SKM-1 treated with dmso at 0.1 percent for 144 hours (cell line): ENCODE results near the gene MAPK11.
A peak's percentile ranks its signal among the peaks of the same experiment; 100 is the strongest.

Source experiments
- DNase-seq: peaks from one replicate; lab custom pipeline; 2025; ENCODE audit not compliant: unreplicated experiment; lab: John Stamatoyannopoulos, UW

The MAPK11 gene

DNA sequence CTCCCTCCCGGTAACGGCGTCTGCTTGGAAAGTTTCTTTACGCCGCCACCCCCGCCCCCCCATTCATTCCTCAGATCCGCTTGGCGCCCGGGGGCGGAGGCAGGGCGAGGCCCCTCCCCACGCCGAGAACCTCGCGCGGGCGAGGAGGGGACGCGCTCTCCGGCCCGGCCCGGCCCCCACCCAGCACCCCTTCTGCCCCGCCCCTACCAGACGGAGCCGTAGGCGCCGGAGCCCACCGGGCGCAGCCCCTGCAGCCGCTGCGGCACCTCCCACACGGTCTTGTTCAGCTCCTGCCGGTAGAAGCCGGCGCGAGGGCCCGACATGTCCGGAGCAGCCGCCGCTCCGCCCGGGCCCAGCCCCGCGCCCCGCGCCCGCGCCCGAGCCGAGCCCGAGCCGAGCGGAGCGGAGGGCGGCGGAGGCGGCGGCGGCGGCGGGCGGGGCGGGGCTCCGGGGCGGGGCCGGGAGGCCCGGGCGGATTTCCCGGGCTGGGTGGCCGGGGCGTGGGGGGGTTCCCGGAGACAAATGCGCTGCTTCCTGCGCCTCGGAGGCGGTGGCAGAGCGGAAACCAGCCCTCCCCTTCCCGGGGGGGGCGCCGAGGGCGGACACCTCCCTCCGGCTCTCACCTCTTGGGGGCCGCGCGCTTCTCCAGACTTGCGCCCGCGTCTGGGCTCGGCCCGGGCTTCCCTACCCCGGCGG lies at the start of gene MAPK11:
Gene MAPK11, minus strand, starts transcription at position 411 of the 696 bp plus-strand sequence. Its CDS starts 88 bp downstream, at position 323.
- peak; percentile 29 for DNase-seq

DNA sequence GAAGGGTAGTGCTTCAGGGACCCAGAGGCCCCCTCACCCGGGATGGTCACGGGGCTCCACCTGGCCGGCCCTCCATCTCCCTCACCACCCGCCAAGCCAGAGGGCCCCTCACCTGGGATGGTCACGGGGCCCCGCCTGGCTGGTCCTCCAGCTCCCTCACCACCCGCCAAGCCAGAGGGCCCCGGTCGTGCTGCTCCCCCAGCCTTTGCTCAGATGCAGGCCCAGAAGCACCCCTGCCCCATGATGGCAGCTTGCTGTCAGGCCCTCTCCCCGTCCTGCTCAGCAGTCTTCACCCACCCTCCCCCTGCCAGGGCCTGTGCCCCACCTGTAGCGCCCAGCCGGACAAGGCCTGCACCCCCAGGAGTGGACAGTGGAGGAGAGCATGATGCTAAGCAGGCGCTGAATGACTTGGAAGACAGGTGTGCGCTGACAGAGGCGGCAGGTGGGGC lies 49.3 kb upstream of the MAPK11 start:
- no peak for DNase-seq

DNA sequence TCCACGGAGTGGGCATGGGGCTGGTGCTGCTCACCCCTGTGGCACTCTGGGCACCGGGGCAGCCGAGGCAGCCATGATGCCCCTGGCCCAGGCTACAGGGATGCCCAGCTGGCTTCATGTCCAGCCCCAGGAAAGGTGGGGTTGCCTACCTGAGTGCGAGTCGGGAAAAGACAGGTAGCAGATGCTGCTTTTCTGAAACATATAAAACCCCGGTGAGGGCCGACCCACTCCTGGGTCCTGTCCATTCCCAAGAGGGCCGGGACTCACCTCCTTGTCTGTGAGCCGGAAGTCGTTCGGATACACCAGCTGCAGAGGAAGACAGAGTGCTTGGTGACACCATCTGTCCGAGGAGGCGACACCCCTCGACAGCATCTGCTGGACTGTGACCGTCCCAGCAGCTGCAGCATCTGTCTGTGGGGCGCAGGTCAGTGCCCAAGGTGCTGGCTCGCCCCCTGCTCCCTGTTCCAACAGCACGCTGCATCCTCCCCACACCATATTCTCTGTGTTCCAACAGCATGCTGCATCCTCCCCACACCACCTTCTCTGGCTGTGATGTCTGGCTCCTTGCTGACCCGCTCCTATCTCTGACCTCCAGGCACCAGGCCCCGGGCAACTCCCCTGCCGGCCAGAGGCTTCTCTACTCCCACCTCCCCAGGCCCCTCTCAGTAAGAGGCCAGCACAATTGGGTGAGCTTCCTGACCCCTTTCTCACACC lies 48.7 kb upstream of the MAPK11 start:
- DNase-seq: no peak

DNA sequence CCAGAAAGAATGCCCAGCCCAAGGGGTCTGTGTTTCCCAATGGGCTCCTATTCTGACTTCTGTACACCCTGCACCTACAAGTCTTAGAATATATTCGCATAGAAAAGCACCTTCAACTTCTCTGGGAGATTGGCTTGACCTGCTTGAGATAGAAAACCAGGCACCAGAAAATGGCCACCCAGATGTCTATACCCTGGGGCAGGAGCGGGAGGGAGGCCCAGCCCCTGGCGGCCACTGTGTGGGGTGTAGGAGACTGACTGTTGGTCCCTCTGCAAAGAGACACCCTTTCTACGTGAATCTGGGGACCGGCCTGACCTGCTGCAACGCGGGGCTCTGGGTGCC lies 48.1 kb upstream of the MAPK11 start:
- DNase-seq: no peak

DNA sequence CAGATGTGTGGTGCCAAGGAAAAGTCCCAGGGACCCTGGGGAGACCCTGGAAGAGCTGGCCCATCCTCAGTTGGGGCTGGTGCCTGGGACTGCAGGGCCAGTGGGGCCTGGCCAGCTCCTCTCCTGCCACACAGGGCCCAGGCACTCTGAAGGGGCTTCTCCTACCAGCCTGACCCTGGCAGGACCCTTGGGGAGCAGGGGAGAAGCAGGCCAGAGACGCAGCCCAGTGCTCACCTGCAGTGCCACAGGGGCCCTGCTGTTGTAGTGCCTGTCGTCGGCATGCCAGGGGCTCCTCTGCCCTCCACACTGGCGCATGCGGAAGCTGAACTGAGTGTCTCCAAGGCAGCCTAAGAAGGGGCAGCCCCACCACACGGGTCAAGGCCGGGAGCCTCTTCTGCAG lies 47.5 kb upstream of the MAPK11 start:
- DNase-seq: no peak

DNA sequence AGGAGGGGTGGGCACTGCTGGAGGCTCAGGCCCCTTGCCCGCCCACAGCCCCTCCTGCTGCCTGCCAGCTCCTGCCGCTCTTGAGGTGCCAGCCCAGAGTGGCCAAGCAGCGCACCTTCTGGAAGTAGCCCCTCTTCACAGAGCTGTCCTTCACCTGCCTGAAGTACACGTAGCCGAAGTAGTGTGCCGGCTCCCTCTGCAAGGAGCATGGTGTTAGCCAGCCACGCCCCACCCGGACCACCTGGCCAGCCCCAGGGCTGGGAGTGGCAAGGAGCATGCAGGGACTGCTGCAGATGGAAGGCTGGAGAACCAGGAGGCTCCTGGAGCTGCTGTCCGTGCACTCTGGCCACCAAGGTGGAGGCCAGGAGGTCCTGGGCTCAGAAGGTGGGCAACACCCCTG lies 47.0 kb upstream of the MAPK11 start:
- no peak for DNase-seq

DNA sequence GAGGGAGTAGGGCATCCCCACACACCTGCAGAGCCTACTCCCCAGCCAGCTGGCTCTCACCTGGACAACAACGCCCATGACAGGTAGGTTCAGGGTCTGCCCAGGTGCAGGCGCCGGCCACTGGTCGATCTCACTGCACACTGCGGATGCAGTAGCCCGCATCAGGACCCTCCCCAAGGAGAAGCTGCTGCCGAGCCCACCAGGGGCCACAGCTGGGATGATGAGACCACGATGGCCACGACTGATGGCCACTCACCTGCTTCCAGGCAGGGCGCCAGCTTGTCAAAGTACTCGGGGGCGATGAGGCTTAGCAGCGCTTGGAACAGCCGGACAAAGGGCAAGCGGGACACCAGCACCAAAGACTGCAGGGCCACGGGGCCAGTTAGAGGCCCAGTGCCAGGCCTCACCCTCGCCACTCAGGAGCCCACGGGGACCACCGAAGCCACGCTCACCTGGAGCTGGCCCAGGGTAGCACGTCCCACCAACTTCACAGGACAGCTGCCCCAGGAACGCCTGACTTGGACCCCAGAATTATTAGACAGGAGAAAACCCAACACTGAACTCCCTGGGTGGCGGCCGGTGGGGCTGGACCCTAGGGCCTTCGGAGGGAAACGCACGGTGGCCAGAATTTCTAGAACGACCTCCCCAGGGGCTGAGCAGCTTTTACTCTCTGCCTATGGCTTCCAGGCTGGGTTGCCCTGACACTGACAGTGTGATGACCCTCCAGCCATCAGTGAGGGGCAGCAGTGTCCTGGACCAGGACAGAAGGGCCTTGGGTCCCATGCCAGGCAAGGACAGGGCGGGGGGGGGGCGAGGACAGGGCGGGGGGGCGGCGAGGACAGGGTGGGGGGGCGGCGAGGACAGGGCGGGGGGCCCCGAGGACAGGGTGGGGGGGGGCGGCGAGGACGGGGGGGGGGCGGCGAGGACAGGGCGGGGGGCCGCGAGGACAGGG lies 46.2 kb upstream of the MAPK11 start:
- no peak for DNase-seq

DNA sequence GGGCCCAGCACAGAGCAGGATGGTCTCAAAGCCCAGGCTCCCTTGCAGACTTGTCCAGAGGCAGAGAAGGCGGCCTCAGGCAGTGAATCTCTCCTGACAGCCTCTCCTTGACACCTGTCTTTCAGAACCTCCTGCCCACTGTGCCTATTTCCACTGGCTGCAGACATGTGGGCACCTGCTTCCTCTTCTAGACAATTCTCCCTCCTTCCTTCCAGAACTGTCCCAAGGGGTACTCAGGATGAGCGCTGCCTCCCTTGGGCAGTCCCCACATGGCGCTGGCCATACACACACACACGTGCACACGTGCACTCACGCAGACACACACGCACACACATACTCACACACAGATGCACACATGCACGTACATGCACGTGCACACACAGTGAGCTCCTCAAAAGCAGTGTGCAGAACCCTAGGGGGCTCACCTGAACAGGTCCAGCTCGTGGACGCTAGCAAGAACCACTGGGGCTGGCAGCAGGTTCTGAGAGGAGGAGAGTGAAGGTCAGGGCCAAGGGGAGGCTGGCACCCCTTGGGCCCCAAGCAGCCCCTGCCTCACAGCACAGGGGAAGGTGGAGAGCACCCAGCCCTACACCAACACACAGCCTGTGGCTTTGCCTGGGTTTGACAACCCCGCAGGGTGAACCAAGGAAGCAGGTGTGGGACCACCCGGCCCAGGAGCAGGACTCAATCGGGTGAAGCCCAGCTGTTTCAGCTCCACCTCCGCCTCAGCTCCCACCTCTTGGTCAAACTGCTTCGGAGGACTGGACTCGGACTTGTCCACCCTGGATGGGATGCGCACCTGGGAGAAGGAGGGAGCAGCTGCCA lies 45.3 kb upstream of the MAPK11 start:
- no peak for DNase-seq

DNA sequence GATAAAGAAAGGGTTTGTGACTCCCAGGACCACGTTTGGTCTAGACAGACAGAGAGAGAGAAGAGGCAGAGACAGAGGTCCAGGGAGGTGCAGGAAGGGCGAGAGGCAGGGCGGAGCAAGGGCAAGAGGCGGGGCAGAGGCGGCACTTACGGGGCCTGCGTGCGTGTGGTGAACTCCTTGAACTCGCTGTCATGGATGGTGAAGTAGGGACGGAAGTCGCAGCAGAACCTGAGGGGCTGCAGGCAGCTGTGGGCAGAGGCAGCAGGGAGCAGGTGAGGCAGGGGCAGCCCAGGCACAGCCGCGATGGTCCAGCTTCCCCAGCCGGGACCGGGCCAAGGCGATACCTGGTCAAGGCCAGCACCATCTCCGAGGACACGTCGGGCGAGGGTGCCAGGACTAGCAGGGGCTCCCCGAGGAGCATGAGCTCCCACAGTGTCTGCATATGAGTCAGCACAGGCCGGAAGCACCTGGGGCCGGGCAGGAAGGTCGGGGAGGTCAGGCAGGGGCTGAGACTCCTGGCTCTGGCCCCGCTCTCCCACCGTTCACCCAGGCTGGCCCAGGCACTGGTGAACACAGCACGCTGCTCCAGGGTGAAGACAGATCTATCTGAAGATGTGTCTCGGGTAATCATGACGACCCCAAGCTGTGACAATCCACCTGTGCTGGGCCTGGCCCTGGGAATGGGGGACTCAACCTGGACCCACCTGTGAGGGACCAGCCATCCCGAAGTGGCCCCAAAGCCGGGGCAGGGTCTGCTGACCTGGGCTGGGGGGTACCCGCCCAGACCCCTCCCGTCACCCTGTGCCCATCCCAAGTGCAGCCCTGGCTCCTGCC lies 44.5 kb upstream of the MAPK11 start:
- DNase-seq: peak; percentile 78

DNA sequence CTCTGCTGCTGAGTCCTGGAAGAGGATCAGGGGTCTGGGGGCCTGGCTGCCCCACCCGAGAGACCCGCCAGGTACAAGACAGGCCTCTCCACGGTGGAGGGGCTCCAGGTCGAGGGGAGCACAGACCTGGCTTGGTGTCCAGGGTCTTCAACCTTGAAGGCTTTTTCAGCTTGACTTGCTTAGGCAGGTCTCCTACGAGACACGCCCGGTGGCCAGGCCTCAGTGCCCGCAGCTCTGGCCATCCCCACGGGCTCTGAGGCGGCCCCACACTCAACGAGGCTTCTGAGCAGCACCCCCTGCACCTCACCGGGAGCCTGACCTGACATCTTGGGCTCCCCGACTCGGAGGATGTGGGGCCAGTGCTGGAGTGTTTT lies 43.9 kb upstream of the MAPK11 start:
- no peak for DNase-seq

DNA sequence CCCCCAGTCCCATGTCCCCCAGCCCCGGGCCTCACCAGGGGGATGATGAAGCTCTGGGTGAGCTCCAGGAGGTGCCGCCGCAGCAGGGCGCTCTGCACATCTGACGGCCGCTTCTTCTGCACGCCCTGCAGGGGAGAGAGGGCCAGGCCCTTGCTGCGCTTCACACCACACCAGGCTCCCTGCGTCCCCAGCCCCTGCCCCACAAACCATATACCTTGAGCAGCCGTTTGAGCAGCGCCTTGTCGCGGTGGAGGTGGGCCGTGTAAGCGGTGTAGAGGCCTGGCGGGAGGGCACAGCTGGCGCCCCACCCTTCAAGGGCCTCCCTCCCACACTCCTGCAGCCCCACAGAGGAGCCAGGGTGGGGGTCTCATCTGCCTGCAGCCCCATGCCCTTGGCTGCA lies 43.4 kb upstream of the MAPK11 start:
- DNase-seq: no peak

DNA sequence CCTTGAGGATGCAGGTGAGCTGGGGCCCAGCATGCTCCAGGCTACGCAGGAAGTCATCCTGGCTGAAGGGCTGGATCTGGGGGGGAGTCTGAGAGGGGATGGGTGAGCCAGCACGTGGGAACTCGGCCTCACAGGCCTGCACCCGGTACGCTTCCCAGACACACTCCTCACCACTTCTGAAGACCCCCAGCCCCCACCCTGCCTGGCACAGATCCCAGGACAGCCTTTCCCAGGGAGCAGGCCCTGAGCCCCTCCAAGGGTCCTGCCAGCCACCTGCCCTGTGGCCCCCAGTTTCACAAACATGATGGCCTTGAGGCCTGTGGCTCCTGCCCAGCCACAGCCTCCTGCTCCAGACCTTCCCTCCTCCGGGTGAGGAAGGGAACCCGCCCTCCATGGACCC lies 42.8 kb upstream of the MAPK11 start:
- DNase-seq: no peak

DNA sequence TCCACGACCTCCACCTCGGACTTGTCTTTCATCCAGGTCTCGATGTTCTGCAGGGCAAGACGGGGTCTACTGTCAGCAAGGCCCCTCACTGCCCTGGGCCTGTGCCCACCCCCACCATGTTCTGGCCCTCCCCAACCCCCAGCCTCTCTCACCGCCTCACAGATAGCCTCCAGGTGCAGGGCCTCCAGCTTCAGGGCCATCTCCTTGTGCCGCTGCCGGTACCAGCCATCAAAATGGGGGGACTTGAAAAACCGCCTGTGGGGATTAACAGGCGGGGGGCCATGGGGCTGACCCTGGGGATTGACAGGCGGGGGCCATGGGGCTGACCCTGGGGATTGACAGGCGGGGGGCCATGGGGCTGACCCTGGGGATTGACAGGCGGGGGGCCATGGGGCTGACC lies 42.2 kb upstream of the MAPK11 start:
- DNase-seq: no peak

DNA sequence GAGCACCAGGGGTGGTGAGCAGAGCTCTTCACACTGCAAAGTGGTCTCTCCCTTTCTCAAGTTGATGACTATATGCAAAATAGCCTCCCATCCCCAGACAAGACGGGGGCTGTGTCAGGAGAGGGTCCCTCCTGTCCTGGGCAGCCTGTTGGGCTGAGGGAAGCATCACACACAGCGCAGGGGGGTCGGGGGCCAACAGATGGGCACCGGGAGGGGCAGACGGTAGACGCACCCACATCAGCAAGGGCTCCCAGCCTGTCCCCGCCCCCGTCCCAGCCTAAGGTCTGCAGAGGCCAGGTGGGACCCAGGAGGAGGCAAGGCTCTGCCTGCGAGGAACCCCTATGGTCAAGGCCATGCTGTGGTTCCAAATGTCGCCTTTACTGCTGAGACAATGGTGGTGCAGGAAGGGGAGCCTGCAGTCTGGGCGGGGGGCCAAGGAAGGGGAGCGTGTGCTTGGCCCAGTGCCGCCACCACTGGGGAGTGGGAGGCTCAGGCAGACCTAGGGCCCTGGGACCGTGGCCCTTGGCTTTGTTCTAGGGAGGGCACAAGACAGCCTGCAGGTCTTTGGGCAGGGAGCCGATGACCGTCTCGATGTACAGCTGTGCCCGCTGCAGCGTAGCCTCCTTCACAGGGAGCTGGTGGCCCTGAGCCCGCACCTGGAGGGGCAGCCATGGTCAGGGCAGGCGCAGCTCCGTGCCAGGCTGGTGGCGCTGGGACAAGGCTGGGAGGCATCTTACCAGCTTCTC lies 41.6 kb upstream of the MAPK11 start:
- DNase-seq: no peak

DNA sequence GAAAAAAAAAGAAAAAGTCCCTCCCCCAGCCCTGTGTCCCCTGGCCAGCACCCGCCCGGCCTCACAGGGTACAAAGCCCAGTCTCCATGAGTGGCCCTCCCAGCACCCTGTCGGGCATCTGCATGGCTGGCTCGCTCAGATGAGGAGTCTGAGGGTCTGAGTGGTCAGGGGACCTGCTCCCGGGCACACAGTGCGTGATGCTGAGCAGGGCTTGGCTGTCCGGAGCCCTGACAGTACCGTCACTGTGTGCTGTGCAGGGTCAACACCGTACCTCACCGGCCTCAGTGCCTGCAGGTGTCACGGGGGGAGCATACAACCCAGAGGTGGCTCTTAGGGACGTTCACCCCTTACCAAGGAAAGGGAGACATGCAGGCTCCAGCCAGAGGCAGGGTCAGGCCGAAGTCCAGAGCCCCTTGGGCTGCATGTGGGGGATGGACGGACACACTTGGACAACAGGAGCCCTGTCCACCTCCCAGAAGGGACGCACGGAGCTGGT lies 40.8 kb upstream of the MAPK11 start:
- no peak for DNase-seq

DNA sequence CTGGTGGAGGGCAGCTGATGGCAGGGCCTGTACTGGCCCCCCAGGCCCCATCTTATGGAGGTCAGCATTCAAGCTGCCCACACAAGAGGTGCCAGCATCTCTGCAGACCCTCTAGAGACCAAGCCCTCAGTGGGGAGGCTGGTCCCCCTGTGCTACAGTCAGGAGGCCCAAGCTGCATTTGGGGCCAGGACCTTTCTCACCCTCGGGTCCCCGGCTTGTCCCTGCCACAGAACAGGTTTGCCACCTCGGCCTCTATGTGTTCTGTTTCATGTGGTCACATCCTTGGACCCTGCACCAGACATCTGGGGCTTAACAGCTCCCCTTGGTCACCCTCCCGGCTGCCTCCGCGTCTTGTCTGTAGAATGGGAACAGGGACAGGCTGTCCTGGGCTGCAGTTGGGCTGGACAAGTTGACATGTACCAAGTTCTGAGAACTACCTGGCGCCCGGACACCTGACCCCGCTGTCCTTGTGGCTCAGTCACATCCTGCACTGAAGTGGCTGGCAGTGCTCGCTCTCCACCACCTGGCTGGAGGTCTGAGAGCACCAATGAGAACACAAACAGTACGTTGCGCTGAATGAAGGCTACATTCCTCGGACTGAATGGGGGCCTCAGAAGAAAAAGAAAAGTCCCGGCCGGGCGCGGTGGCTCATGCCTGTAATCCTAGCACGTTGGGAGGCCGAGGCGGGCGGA lies 40.0 kb upstream of the MAPK11 start:
- DNase-seq: no peak

DNA sequence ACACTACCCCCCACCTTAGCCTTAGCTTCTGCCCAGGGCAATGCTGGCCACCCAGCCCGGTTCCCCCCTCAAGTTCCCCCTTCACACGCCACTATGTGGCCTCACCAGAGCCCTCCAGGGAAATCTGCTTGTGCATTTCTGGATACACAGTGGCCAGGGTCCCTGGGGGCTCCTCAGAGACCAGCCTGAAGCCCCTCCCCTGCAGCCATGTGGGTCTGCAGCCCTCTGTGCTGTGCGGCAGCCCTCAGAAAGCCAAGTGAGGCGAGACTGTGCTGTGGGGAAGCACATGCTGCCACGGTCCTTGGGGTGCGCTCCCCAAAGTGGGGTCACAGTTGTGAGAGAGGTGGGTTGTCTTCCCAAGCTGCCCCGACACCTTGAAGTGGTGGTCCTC lies 39.4 kb upstream of the MAPK11 start:
- no peak for DNase-seq

DNA sequence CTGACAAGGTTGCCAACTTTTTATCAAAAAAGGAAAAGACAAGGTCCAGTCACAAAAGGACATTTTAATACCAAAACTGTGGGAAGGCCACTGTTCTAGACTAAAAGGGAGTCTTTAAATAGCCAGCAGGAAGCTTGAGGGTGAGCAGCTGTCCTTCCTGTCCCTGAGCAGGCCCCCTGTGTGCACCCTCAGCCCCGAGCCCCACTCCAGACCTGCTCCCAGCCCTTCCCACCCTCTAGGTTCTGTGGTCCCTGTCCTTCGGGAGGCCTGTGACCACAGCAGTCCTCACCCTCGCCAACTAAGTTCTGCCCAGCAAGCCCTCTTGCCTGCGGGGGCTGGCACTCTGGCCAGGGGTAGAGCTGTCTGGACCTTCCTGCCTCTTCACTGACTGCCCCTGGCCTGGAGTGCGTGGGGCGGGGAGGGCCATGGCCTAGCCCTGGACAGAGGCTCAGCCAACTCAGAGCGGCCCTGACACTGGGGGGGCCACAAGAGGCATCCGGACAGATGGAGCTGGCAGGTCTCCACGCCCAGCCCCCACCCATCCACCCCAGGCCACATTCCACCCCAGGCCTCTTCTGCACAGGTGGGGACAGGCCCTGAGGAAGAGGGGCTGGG lies 38.9 kb upstream of the MAPK11 start:
- DNase-seq: no peak
